GM23248 (cell line): ENCODE results near the gene ANGPTL3. TPM values are rescaled to one million over a fixed set of nuclear protein-coding genes. Genes with fewer than 3 reads are reported as not detected.
"Not testable (repeated sequence)": the region's sequence is repeated elsewhere in the genome, so short reads cannot be mapped to it uniquely, and the experiment has no call there.

ENCODE experiments used
- DNase-seq: peaks from one replicate; pipeline ENCODE4 v3.0.0-alpha.2; 2015
- H2AFZ ChIP-seq: fragments of 200-600 bp; sonication (generic); 2 replicates; pipeline ENCODE4 v1.6.1; 2016; ENCODE audit warnings: antibody characterized with exemption
- H3F3A ChIP-seq: fragments of 200-600 bp; sonication (generic); 2 replicates; pipeline ENCODE4 v1.6.1; 2016; ENCODE audit warnings: mild to moderate bottlenecking, antibody characterized with exemption, mixed run types; ENCODE audit not compliant: insufficient read depth
- H3K27ac ChIP-seq: fragments of 200-600 bp; sonication (generic); 2 replicates; pipeline ENCODE4 v1.5.1; 2016; ENCODE audit warnings: mild to moderate bottlenecking
- H3K27me3 ChIP-seq: fragments of 200-600 bp; sonication (generic); replicated peaks from 2 replicates; pipeline ENCODE4 v1.6.1; 2016; ENCODE audit warnings: mild to moderate bottlenecking; ENCODE audit not compliant: insufficient read depth
- H3K36me3 ChIP-seq: fragments of 200-600 bp; sonication (generic); 2 replicates; pipeline ENCODE4 v1.6.1; 2016; ENCODE audit warnings: low read depth, mild to moderate bottlenecking
- H3K4me1 ChIP-seq: fragments of 200-600 bp; sonication (generic); 2 replicates; pipeline ENCODE4 v1.6.1; 2016; ENCODE audit warnings: mild to moderate bottlenecking; ENCODE audit not compliant: insufficient read depth
- H3K4me2 ChIP-seq: fragments of 200-600 bp; sonication (generic); one replicate; pipeline ENCODE4 v1.6.1; 2016; ENCODE audit warnings: mild to moderate bottlenecking; ENCODE audit not compliant: unreplicated experiment
- H3K4me3 ChIP-seq: fragments of 200-600 bp; sonication (generic); 2 replicates; pipeline ENCODE4 v1.5.1; 2016; ENCODE audit warnings: mild to moderate bottlenecking
- H3K79me2 ChIP-seq: fragments of 200-600 bp; sonication (generic); 2 replicates; pipeline ENCODE4 v1.6.1; 2016; ENCODE audit warnings: mild to moderate bottlenecking; ENCODE audit not compliant: insufficient read depth
- H3K9ac ChIP-seq: fragments of 200-600 bp; sonication (generic); 2 replicates; pipeline ENCODE4 v1.6.1; 2016; ENCODE audit warnings: mild to moderate bottlenecking
- H3K9me2 ChIP-seq: fragments of 200-600 bp; sonication (generic); 2 replicates; pipeline ENCODE4 v1.6.1; 2016; ENCODE audit warnings: mixed run types, mild to moderate bottlenecking, moderate library complexity; ENCODE audit not compliant: insufficient read depth
- H3K9me3 ChIP-seq: fragments of 200-600 bp; sonication (generic); one replicate; pipeline ENCODE4 v1.6.1; 2017; ENCODE audit warnings: low read depth
- H4K20me1 ChIP-seq: fragments of 200-600 bp; sonication (generic); 2 replicates; pipeline ENCODE4 v1.6.0; 2016; ENCODE audit not compliant: insufficient read depth
- EZH2 ChIP-seq: fragments of 200-600 bp; sonication (generic); IDR thresholded peaks from 2 replicates; pipeline ENCODE4 v1.6.1; 2018; ENCODE audit warnings: antibody characterized with exemption, mild to moderate bottlenecking; ENCODE audit not compliant: insufficient read depth, poor library complexity, severe bottlenecking
- EZH2phosphoT487 ChIP-seq: fragments of 200-600 bp; sonication (generic); IDR thresholded peaks from 2 replicates; pipeline ENCODE4 v1.6.1; 2018; ENCODE audit warnings: antibody characterized with exemption, moderate library complexity, mild to moderate bottlenecking, low read depth; ENCODE audit not compliant: insufficient read depth
- WGBS, 2 experiments: methylation state at CpG; one replicate each; pipeline ENCODE4 v1.1.6; 2015 to 2017; ENCODE audit warnings: low lambda C conversion rate in 2 of 2, low coverage in 1 of 2; ENCODE audit errors: missing lambda C conversion rate in 2 of 2; 5-methylcytosine and 5-hydroxymethylcytosine counted together
- in situ Hi-C: fragments of 300-500 bp; cut with MboI; formaldehyde crosslinking; loops from 2 replicates; pipeline ENCODE4 v1.15.0; 2020
- polyA plus RNA-seq: library from polyadenylated mRNA; unstranded; fragments of >200 nt; fragmentation: Nextera tagmentation; extraction: Ambion mirVana; gene quantifications from 2 replicates; pipeline ENCODE4 v1.2.1, GENCODE V29; 2016
- total RNA-seq: library from RNA; depleted of rRNA; stranded (reverse); fragments of >200 nt; shearing (Covaris generic); gene quantifications from 2 replicates; pipeline ENCODE4 v1.2.3, GENCODE V29; 2014

The ANGPTL3 gene
- total and polyA plus RNA-seq, 2 experiments from 2014 or later: not detected

- peaks cover 4% of the 10 kb centered on the region; the same call in 1 of the 2 replicates for H3K4me1 ChIP-seq
- no peak overlapping the region for H2AFZ ChIP-seq
- H3K27ac ChIP-seq: no peak overlapping the region
- H3K9me2 ChIP-seq: no peaks in the 10 kb centered on the region
- in situ Hi-C loops: no loop called here
- no peaks in the 10 kb centered on the region; the same call in 1 of the 2 replicates for H3F3A ChIP-seq
- no peak overlapping the region for H3K9ac ChIP-seq
- TF ChIP-seq EZH2phosphoT487 (no peak), EZH2 (no peak)
- 97 to 99% methylated on average over 5 of the region's 5 CpGs for WGBS, 2 experiments
- 0 out of 2 replicates have a peak, but pooled peaks cover 4% of the 10 kb centered on the region for H3K36me3 ChIP-seq
- DNase-seq: no peak
- no peaks in the 10 kb centered on the region for H3K27me3 ChIP-seq
- no peak overlapping the region for H3K4me2 ChIP-seq
- no peak overlapping the region for H3K4me3 ChIP-seq
- H3K79me2 ChIP-seq: no peaks in the 10 kb centered on the region
- H4K20me1 ChIP-seq: no peaks in the 10 kb centered on the region
- H3K9me3 ChIP-seq: no peaks in the 10 kb centered on the region
Measured at GRCh38 chr1:62599044-62599443, 1.7 kb downstream of the ANGPTL3 start.

- Histone ChIP-seq H3K4me2 (no peak overlapping the region), H3K9me3 (no peaks in the 10 kb centered on the region), H3K4me3 (no peak overlapping the region), H3K27ac (no peak overlapping the region), H3K27me3 (no peaks in the 10 kb centered on the region), H3K4me1 (peaks cover 4% of the 10 kb centered on the region; the same call in 1 of the 2 replicates), H2AFZ (no peak overlapping the region), H3K79me2 (no peaks in the 10 kb centered on the region), H4K20me1 (no peaks in the 10 kb centered on the region), H3F3A (no peaks in the 10 kb centered on the region), H3K36me3 (0 out of 2 replicates have a peak, but pooled peaks cover 4% of the 10 kb centered on the region), H3K9me2 (no peaks in the 10 kb centered on the region), H3K9ac (no peak overlapping the region)
- in situ Hi-C loops: no loop called here
- no peak for DNase-seq
- TF ChIP-seq EZH2phosphoT487 (no peak), EZH2 (no peak)
- WGBS, 2 experiments: 92 to 99% methylated on average over 2 of the region's 2 CpGs
Measured at GRCh38 chr1:62601457-62601856, 4.1 kb downstream of the ANGPTL3 start.

- Histone ChIP-seq H2AFZ (no peak overlapping the region), H3K79me2 (no peaks in the 10 kb centered on the region), H4K20me1 (no peaks in the 10 kb centered on the region), H3K27me3 (no peaks in the 10 kb centered on the region), H3K4me2 (no peak overlapping the region), H3K36me3 (peaks cover 11% of the 10 kb centered on the region), H3K9me3 (no peaks in the 10 kb centered on the region), H3F3A (no peaks in the 10 kb centered on the region), H3K27ac (no peak overlapping the region), H3K9me2 (no peaks in the 10 kb centered on the region), H3K4me3 (no peak overlapping the region), H3K9ac (no peak overlapping the region), H3K4me1 (peaks cover 5% of the 10 kb centered on the region)
- TF ChIP-seq EZH2phosphoT487: no peak
- TF ChIP-seq EZH2: no peak
- in situ Hi-C loops: no loop called here
- DNase-seq: no peak
Measured at GRCh38 chr1:62608905-62609304, 11.6 kb downstream of the ANGPTL3 start.

DNA sequence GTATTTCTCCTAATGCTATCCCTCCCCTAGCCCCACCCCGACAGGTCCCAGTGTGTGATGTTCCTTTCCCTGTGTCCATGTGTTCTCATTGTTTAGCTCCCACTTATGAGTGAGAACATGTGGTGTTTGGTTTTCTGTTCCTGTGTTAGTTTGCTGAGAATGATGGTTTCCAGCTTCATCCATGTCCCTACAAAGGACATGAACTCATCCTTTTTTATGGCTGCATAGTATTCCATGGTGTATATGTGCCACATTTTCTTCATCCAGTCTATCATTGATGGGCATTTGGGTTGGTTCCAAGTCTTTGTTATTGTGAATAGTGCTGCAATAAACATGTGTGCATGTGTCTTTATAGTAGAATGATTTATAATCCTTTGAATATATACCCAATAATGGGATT, 13.3 kb downstream of the ANGPTL3 start:
- H3K79me2 ChIP-seq, H2AFZ ChIP-seq, in situ Hi-C loops, H3K9ac ChIP-seq, H3K4me3 ChIP-seq, H3K27ac ChIP-seq, H4K20me1 ChIP-seq, DNase-seq, H3F3A ChIP-seq, H3K4me2 ChIP-seq, H3K27me3 ChIP-seq, H3K9me2 ChIP-seq, H3K9me3 ChIP-seq: not testable (repeated sequence)
- WGBS, 2 experiments: 89 to 100% methylated on average over 1 of the region's 1 CpG
- peaks cover 12% of the 10 kb centered on the region for H3K4me1 ChIP-seq
- H3K36me3 ChIP-seq: peaks cover 11% of the 10 kb centered on the region

DNA sequence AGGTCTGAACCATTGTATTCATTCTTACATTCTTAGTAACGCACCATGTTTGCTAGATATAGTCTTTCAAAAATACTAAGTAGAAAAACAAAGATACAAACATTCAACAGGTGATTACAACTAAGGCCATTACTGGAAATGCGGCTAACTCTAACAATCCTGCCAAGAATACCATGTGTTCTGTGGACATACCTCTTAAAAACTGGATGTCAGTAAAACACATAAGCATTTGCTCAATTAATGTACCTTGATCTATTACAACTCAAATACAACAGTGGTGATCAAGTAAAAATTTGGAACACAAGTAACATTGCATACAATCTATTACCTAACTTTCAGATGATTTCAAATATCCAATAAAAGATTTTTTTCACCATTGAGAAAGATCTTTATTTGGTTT, 15.4 kb downstream of the ANGPTL3 start:
- H3K9me2 ChIP-seq: no peaks in the 10 kb centered on the region
- WGBS, 2 experiments: 98 to 100% methylated on average over 2 of the region's 2 CpGs
- in situ Hi-C loops: no loop called here
- no peaks in the 10 kb centered on the region for H3K9me3 ChIP-seq
- TF ChIP-seq EZH2phosphoT487 (no peak), EZH2 (no peak)
- H3K27ac ChIP-seq: no peak overlapping the region
- peaks cover 7% of the 10 kb centered on the region; the same call in 1 of the 2 replicates for H3F3A ChIP-seq
- H3K9ac ChIP-seq: no peak overlapping the region
- H3K4me1 ChIP-seq: peaks cover 12% of the 10 kb centered on the region
- H3K27me3 ChIP-seq: no peaks in the 10 kb centered on the region
- DNase-seq: no peak
- no peak overlapping the region for H2AFZ ChIP-seq
- no peaks in the 10 kb centered on the region for H4K20me1 ChIP-seq
- no peak overlapping the region for H3K4me3 ChIP-seq
- H3K79me2 ChIP-seq: no peaks in the 10 kb centered on the region
- H3K36me3 ChIP-seq: peaks cover 11% of the 10 kb centered on the region
- no peak overlapping the region for H3K4me2 ChIP-seq
